Measurements from ENCODE around the gene SYT6. TPM values are rescaled to one million over a fixed set of nuclear protein-coding genes. Genes with fewer than 3 reads are reported as not detected.

SYT6 gene
- polyA plus RNA-seq, 3 donors, result 0.01 TPM; not detected in 2

- H3K36me3 Mint-ChIP-seq, result no peaks in the 10 kb centered on the region
- intact Hi-C loops (cut with micrococcal nuclease), result no loop called here
- TF ChIP-seq CTCF (IDR thresholded peaks at IDR 0.05), result no peak
Observed at GRCh38 chr1:114100148-114100547, 53.5 kb downstream of the SYT6 start.

GRCh38 chr1:114099268-114099667 lies 54.4 kb downstream of the SYT6 start:
- Histone ChIP-seq H4K20me1 (ENCODE audit: insufficient read depth, low read length) (no peaks in the 10 kb centered on the region), H2AFZ (ENCODE audit: insufficient read depth, low read depth, low read length, poor library complexity, severe bottlenecking) (no peak overlapping the region), H3K36me3 (replicated peaks in 1 of 2; ENCODE audit: control insufficient read depth in 1 of 2, insufficient read depth in 2 of 2, low read length in 2 of 2) (no peaks in the 10 kb centered on the region), H3K9ac (ENCODE audit: insufficient read depth, low read length, poor library complexity, severe bottlenecking) (no peak overlapping the region), H3K4me1 (ENCODE audit: control insufficient read depth in 1 of 2, insufficient read depth in 2 of 2, low read length in 2 of 2) (peaks cover 16 to 17% of the 10 kb centered on the region in 2 donors), H3K27me3 (ENCODE audit: control insufficient read depth in 2 of 2, insufficient read depth in 2 of 2, low read length in 2 of 2) (no peaks in the 10 kb centered on the region), H3K79me2 (ENCODE audit: insufficient read depth, low read length) (no peaks in the 10 kb centered on the region), H3K4me3 (replicated peaks in 1 of 3; ENCODE audit: low read depth in 2 of 3, low read length in 3 of 3) (no peak overlapping the region), H3K4me2 (replicated peaks; ENCODE audit: extremely low read depth, low read length, poor library complexity, severe bottlenecking) (no peak overlapping the region), H3K27ac (ENCODE audit: low read depth in 1 of 2, low read length in 2 of 2) (no peak overlapping the region), H3K9me3 (replicated peaks in 1 of 2; ENCODE audit: control insufficient read depth in 1 of 2, insufficient read depth in 1 of 2, low read length in 2 of 2) (no peaks in the 10 kb centered on the region)
- H3K4me3 Mint-ChIP-seq, result no peak overlapping the region
- peaks cover 16% of the 10 kb centered on the region for H3K4me1 Mint-ChIP-seq
- intact Hi-C loops (cut with micrococcal nuclease), result loop anchor here in 1 of 2 donors (5.0 kb wide), 1 partner anchor 43 kb away; no protein-coding TSS in a partner anchor
- TF ChIP-seq CTCF (IDR thresholded peaks at IDR 0.05), result no peak
- no peaks in the 10 kb centered on the region for H3K9me3 Mint-ChIP-seq
- WGBS (ENCODE audit: insufficient coverage), result 100% methylated on average over 1 of the region's 4 CpGs
- no peak overlapping the region for H3K27ac Mint-ChIP-seq
- H3K36me3 Mint-ChIP-seq, result no peaks in the 10 kb centered on the region
- H3K27me3 Mint-ChIP-seq (ENCODE audit: low read depth in 3 of 3), result peaks cover 3 to 6% (median 5%) of the 10 kb centered on the region in 3 donors
- no peak for DNase-seq

More at GRCh38 chr1:114100148-114100547, 53.5 kb downstream of the SYT6 start:
- Histone ChIP-seq H3K27me3 (ENCODE audit: control insufficient read depth in 2 of 2, insufficient read depth in 2 of 2, low read length in 2 of 2) (no peaks in the 10 kb centered on the region), H3K4me1 (ENCODE audit: control insufficient read depth in 1 of 2, insufficient read depth in 2 of 2, low read length in 2 of 2) (peaks cover 10 to 11% of the 10 kb centered on the region in 2 donors), H3K4me3 (replicated peaks in 1 of 3; ENCODE audit: low read depth in 2 of 3, low read length in 3 of 3) (no peak overlapping the region), H3K9me3 (replicated peaks in 1 of 2; ENCODE audit: control insufficient read depth in 1 of 2, insufficient read depth in 1 of 2, low read length in 2 of 2) (no peaks in the 10 kb centered on the region), H2AFZ (ENCODE audit: insufficient read depth, low read depth, low read length, poor library complexity, severe bottlenecking) (no peak overlapping the region), H3K27ac (ENCODE audit: low read depth in 1 of 2, low read length in 2 of 2) (no peak overlapping the region), H3K4me2 (replicated peaks; ENCODE audit: extremely low read depth, low read length, poor library complexity, severe bottlenecking) (no peak overlapping the region), H3K9ac (ENCODE audit: insufficient read depth, low read length, poor library complexity, severe bottlenecking) (no peak overlapping the region), H4K20me1 (ENCODE audit: insufficient read depth, low read length) (no peaks in the 10 kb centered on the region), H3K36me3 (replicated peaks in 1 of 2; ENCODE audit: control insufficient read depth in 1 of 2, insufficient read depth in 2 of 2, low read length in 2 of 2) (no peaks in the 10 kb centered on the region), H3K79me2 (ENCODE audit: insufficient read depth, low read length) (no peaks in the 10 kb centered on the region)
- Mint-ChIP-seq H3K4me3 (no peak overlapping the region), H3K27me3 (ENCODE audit: low read depth in 3 of 3) (peaks cover 3 to 6% (median 3%) of the 10 kb centered on the region in 3 donors), H3K4me1 (peaks cover 11% of the 10 kb centered on the region), H3K9me3 (no peaks in the 10 kb centered on the region), H3K27ac (no peak overlapping the region)
- DNase-seq, result no peak
- 95% methylated on average over 5 of the region's 6 CpGs for WGBS (ENCODE audit: insufficient coverage)

Data from CD14-positive monocyte (primary cell).